Type B pancreatic cell (in vitro differentiated cells): ENCODE data around the gene ZNF275. TPM values are rescaled to one million over a fixed set of nuclear protein-coding genes. Genes with fewer than 3 reads are reported as not detected.

Source experiments
- DNase-seq: peaks from one replicate; pipeline ENCODE4 v3.0.0; 2021; ENCODE audit warnings: mixed read lengths; ENCODE audit not compliant: unreplicated experiment; ENCODE audit errors: extremely low spot score
- H3K27ac Mint-ChIP-seq: 2 replicates; pipeline ENCODE4 v1.8.0; 2021; ENCODE audit warnings: mild to moderate bottlenecking, mixed read lengths
- H3K27me3 Mint-ChIP-seq: 2 replicates; pipeline ENCODE4 v1.8.0; 2021; ENCODE audit warnings: mixed read lengths
- H3K36me3 Mint-ChIP-seq: 2 replicates; pipeline ENCODE4 v1.8.0; 2021; ENCODE audit warnings: mixed read lengths
- H3K4me1 Mint-ChIP-seq: one replicate; pipeline ENCODE4 v1.8.0; 2021; ENCODE audit warnings: mixed read lengths; ENCODE audit not compliant: unreplicated experiment
- H3K4me3 Mint-ChIP-seq: 2 replicates; pipeline ENCODE4 v1.8.0; 2021; ENCODE audit warnings: mild to moderate bottlenecking, mixed read lengths
- H3K9me3 Mint-ChIP-seq: 2 replicates; pipeline ENCODE4 v1.8.0; 2021; ENCODE audit warnings: mixed read lengths
- total RNA-seq: library from RNA; stranded (reverse); gene quantifications from 2 replicates; pipeline ENCODE4 v1.2.1, GENCODE V29; 2021; ENCODE audit warnings: low replicate concordance
- TF ChIP-seq, protein P1 (sequence below): fragments of 200-600 bp; sonication (generic); conservative IDR thresholded peaks from 2 replicates; pipeline ENCODE4 v1.5.0; 2021; ENCODE audit warnings: antibody characterized with exemption, mild to moderate bottlenecking

The ZNF275 gene
- total RNA-seq, 1 donor from 2014 or later = 11.9 TPM

- peaks cover under 1% of the 10 kb centered on the region for H3K9me3 Mint-ChIP-seq
- H3K4me1 Mint-ChIP-seq = no peaks in the 10 kb centered on the region
- no peak overlapping the region for H3K4me3 Mint-ChIP-seq
- peaks cover 28% of the 10 kb centered on the region for H3K27me3 Mint-ChIP-seq
- TF ChIP-seq, protein P1, sequence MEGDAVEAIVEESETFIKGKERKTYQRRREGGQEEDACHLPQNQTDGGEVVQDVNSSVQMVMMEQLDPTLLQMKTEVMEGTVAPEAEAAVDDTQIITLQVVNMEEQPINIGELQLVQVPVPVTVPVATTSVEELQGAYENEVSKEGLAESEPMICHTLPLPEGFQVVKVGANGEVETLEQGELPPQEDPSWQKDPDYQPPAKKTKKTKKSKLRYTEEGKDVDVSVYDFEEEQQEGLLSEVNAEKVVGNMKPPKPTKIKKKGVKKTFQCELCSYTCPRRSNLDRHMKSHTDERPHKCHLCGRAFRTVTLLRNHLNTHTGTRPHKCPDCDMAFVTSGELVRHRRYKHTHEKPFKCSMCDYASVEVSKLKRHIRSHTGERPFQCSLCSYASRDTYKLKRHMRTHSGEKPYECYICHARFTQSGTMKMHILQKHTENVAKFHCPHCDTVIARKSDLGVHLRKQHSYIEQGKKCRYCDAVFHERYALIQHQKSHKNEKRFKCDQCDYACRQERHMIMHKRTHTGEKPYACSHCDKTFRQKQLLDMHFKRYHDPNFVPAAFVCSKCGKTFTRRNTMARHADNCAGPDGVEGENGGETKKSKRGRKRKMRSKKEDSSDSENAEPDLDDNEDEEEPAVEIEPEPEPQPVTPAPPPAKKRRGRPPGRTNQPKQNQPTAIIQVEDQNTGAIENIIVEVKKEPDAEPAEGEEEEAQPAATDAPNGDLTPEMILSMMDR = no peak
- DNase-seq = no peak
- H3K27ac Mint-ChIP-seq = no peak overlapping the region
- H3K36me3 Mint-ChIP-seq = no peaks in the 10 kb centered on the region
Measured at GRCh38 chrX:153301746-153302145, 32.2 kb upstream of the ZNF275 start.

GRCh38 chrX:153302796-153303195 is 31.2 kb upstream of the ZNF275 start:
- Mint-ChIP-seq H3K27ac (no peak overlapping the region), H3K4me1 (no peaks in the 10 kb centered on the region), H3K27me3 (peaks cover 28% of the 10 kb centered on the region), H3K4me3 (no peak overlapping the region), H3K36me3 (no peaks in the 10 kb centered on the region), H3K9me3 (no peaks in the 10 kb centered on the region)
- no peak for DNase-seq
- TF ChIP-seq, protein P1 = no peak

DNA sequence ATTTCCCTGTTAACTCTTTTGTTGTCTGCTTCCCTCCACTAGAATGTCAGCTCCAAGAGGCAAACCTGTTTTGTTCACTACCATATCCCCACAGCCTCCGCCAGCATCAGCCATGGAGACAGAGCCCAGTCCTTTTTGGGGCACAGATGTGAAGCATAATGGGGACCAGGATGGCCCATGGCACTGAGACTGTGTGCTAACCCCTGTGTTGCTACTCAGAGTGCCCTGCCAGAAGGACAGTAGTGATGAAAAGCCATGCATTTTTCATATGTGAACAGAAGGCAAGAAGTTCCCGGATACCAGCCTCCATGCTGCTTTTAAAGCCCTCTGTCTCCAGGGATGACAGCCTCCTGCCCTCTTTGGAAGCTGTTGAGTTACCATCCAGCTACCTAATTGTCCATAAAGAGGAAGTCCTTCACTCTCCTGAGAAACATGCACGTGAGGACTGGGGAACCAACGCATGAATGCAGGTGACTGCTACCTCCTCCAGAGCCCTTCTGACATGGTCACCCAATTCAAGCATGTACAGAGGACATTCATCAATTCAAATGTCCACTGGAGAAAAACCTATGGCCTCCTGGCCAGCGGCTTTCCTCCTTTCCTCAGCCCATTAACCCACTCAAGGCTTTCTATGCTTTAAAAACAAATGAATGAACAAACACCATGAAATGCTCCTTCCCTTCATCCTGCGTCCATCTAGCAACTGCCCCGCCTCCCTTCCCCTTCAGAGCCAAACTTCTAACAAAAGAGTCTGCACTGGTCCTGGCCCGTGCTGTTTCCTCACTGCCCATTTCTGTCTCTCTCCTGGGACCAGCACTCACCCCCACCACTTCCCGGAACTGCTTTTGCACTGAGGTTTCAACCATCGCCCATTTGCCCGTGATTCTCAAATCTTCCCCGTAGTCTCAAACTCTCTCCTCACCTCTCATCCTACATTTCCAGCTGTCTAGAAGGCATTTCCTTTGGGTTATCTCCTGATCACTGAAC is 30.4 kb upstream of the ZNF275 start:
- TF ChIP-seq, protein P1 = no peak
- Mint-ChIP-seq H3K4me1 (no peaks in the 10 kb centered on the region), H3K9me3 (no peaks in the 10 kb centered on the region), H3K27me3 (peaks cover 28% of the 10 kb centered on the region), H3K36me3 (no peaks in the 10 kb centered on the region), H3K4me3 (no peak overlapping the region), H3K27ac (no peak overlapping the region)
- DNase-seq = no peak

DNA sequence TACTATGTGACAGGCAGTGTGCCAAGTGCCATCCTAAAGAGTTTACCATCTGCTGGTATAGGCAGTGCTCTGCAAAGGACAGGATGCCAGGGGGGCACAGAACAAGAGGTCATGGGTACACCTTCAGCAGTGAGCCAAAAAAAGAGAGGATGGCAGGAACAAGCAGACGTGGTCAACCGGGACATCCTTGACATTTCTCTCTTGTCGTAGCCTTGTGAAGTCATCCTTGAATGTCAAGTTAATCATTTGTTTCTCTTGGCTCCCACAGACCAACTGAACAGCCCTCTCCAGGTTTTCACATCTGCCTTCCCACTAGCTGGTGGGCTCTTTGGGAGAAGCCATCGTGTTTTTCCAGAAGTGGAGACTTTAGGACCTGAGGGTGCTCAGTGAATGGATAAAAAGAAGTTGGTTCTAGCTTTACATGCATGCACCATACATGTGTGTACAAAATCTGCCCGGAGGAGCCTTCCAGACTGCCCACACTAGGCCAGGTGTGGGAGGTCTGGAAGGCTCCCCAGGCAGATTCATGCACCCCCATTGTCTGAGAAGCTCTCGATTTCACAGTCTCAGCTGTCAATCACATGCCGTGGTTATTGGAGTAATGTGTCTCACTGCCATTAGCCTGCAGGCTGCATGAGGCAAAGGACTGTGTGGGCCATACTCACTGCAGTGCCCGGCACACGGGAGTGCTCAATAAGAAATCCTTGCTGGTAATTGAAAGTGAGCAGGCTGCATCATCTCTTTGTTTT is 28.8 kb upstream of the ZNF275 start:
- Mint-ChIP-seq H3K4me1 (no peaks in the 10 kb centered on the region), H3K27me3 (peaks cover 23% of the 10 kb centered on the region), H3K9me3 (no peaks in the 10 kb centered on the region), H3K36me3 (no peaks in the 10 kb centered on the region), H3K4me3 (no peak overlapping the region), H3K27ac (no peak overlapping the region)
- no peak for DNase-seq
- TF ChIP-seq, protein P1 = no peak

DNA sequence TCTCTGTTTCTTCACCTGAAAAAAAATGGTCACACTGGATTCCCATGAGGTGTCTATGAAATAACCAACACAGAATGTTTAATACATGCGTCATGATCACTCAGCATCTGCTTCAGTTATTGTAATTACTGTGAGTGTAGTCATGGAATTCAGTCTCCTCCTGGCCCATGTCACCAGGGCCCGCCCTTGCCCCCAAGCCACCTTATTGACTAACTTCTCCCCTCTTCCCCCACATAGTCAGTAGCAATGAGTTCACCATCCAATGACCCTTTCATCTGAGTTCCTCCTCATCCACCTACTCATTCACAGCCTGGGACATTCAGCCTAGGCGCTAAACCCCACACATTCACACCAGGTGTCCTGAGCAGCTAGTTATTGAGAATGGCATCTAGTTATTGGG is 28.0 kb upstream of the ZNF275 start:
- no peak overlapping the region for H3K4me3 Mint-ChIP-seq
- TF ChIP-seq, protein P1 = no peak
- no peaks in the 10 kb centered on the region for H3K36me3 Mint-ChIP-seq
- no peaks in the 10 kb centered on the region for H3K4me1 Mint-ChIP-seq
- H3K9me3 Mint-ChIP-seq = no peaks in the 10 kb centered on the region
- DNase-seq = no peak
- peaks cover 20% of the 10 kb centered on the region for H3K27me3 Mint-ChIP-seq
- no peak overlapping the region for H3K27ac Mint-ChIP-seq
